ENCODE results near the gene MACROH2A2. TPM values are rescaled to one million over a fixed set of nuclear protein-coding genes. Genes with fewer than 3 reads are reported as not detected.
A peak's percentile ranks its signal among the peaks of the same experiment; 100 is the strongest.

Gene MACROH2A2
- total and polyA plus RNA-seq, 2 donors, result 10.7 to 12.9 TPM

GRCh38 chr10:70125918-70126552 is 73.4 kb downstream of the MACROH2A2 start:
- DNase-seq (ENCODE audit: low read depth in 6 of 9, low spot score in 9 of 9), result peak in 2 of 9 donors; percentile 5 to 47
- peaks cover 0 to 25% of the 10 kb centered on the region in 2 donors for H3K4me1 ChIP-seq (ENCODE audit: control insufficient read depth in 2 of 2, insufficient read depth in 2 of 2, low read length in 2 of 2)
- 46% methylated on average over 5 of the region's 5 CpGs for WGBS
- H3K36me3 ChIP-seq (ENCODE audit: control insufficient read depth in 2 of 2, insufficient read depth in 2 of 2, low read length in 1 of 2), result no peaks in the 10 kb centered on the region
- H3K4me3 ChIP-seq (ENCODE audit: low read length in 2 of 2), result no peak overlapping the region
- H3K27me3 ChIP-seq (ENCODE audit: control insufficient read depth in 2 of 2, insufficient read depth in 1 of 2, low read length in 1 of 2), result peaks cover 0 to under 1% of the 10 kb centered on the region in 2 donors
- peaks cover 0 to 2% of the 10 kb centered on the region in 2 donors for H3K9me3 ChIP-seq (ENCODE audit: control insufficient read depth in 2 of 2, insufficient read depth in 1 of 2, low read length in 1 of 2)
- H3K27ac ChIP-seq (ENCODE audit: low read depth in 1 of 2, low read length in 1 of 2), result peak overlapping the region in 1 of 2 donors; percentile 32

- 98% methylated on average over 15 of the region's 15 CpGs for WGBS
- H3K4me1 ChIP-seq (ENCODE audit: control insufficient read depth in 2 of 2, insufficient read depth in 2 of 2, low read length in 2 of 2), result peaks cover 4 to 27% of the 10 kb centered on the region in 2 donors
- peaks cover 0 to 9% of the 10 kb centered on the region in 2 donors for H3K27me3 ChIP-seq (ENCODE audit: control insufficient read depth in 2 of 2, insufficient read depth in 1 of 2, low read length in 1 of 2)
- no peaks in the 10 kb centered on the region for H3K36me3 ChIP-seq (ENCODE audit: control insufficient read depth in 2 of 2, insufficient read depth in 2 of 2, low read length in 1 of 2)
- no peak for DNase-seq (ENCODE audit: low read depth in 6 of 9, low spot score in 9 of 9)
- no peak overlapping the region for H3K4me3 ChIP-seq (ENCODE audit: low read length in 2 of 2)
- H3K27ac ChIP-seq (ENCODE audit: low read depth in 1 of 2, low read length in 1 of 2), result no peak overlapping the region
- peaks cover 0 to 2% of the 10 kb centered on the region in 2 donors for H3K9me3 ChIP-seq (ENCODE audit: control insufficient read depth in 2 of 2, insufficient read depth in 1 of 2, low read length in 1 of 2)
Measured at GRCh38 chr10:70126700-70127395, 74.2 kb downstream of the MACROH2A2 start.

GRCh38 chr10:70130878-70131559 is 78.4 kb downstream of the MACROH2A2 start:
- 97% methylated on average over 10 of the region's 10 CpGs for WGBS
- Histone ChIP-seq H3K27me3 (ENCODE audit: control insufficient read depth in 2 of 2, insufficient read depth in 1 of 2, low read length in 1 of 2) (peaks cover 0 to 25% of the 10 kb centered on the region in 2 donors), H3K9me3 (ENCODE audit: control insufficient read depth in 2 of 2, insufficient read depth in 1 of 2, low read length in 1 of 2) (no peaks in the 10 kb centered on the region), H3K27ac (ENCODE audit: low read depth in 1 of 2, low read length in 1 of 2) (no peak overlapping the region), H3K4me3 (ENCODE audit: low read length in 2 of 2) (no peak overlapping the region), H3K4me1 (ENCODE audit: control insufficient read depth in 2 of 2, insufficient read depth in 2 of 2, low read length in 2 of 2) (peaks cover 9 to 12% of the 10 kb centered on the region in 2 donors), H3K36me3 (ENCODE audit: control insufficient read depth in 2 of 2, insufficient read depth in 2 of 2, low read length in 1 of 2) (no peaks in the 10 kb centered on the region)
- no peak for DNase-seq (ENCODE audit: low read depth in 6 of 9, low spot score in 9 of 9)

- no peak for DNase-seq (ENCODE audit: low read depth in 6 of 9, low spot score in 9 of 9)
- Histone ChIP-seq H3K27ac (ENCODE audit: low read depth in 1 of 2, low read length in 1 of 2) (no peak overlapping the region), H3K36me3 (ENCODE audit: control insufficient read depth in 2 of 2, insufficient read depth in 2 of 2, low read length in 1 of 2) (no peaks in the 10 kb centered on the region), H3K4me3 (ENCODE audit: low read length in 2 of 2) (peak overlapping the region in 1 of 2 donors; percentile 45), H3K9me3 (ENCODE audit: control insufficient read depth in 2 of 2, insufficient read depth in 1 of 2, low read length in 1 of 2) (no peaks in the 10 kb centered on the region), H3K27me3 (ENCODE audit: control insufficient read depth in 2 of 2, insufficient read depth in 1 of 2, low read length in 1 of 2) (peaks cover 0 to 25% of the 10 kb centered on the region in 2 donors), H3K4me1 (ENCODE audit: control insufficient read depth in 2 of 2, insufficient read depth in 2 of 2, low read length in 2 of 2) (peaks cover 8 to 9% of the 10 kb centered on the region in 2 donors)
- WGBS, result 97% methylated on average over 4 of the region's 4 CpGs
Measured at GRCh38 chr10:70131560-70131937, 78.9 kb downstream of the MACROH2A2 start.

- DNase-seq (ENCODE audit: low read depth in 6 of 9, low spot score in 9 of 9), result peak in 1 of 9 donors; percentile 48
- Histone ChIP-seq H3K4me1 (ENCODE audit: control insufficient read depth in 2 of 2, insufficient read depth in 2 of 2, low read length in 2 of 2) (peaks cover 8 to 9% of the 10 kb centered on the region in 2 donors), H3K4me3 (ENCODE audit: low read length in 2 of 2) (peak within 1 kb of the TSS; percentile 45 to 59), H3K9me3 (ENCODE audit: control insufficient read depth in 2 of 2, insufficient read depth in 1 of 2, low read length in 1 of 2) (no peaks in the 10 kb centered on the region), H3K27ac (ENCODE audit: low read depth in 1 of 2, low read length in 1 of 2) (no peak within 1 kb of the TSS), H3K27me3 (ENCODE audit: control insufficient read depth in 2 of 2, insufficient read depth in 1 of 2, low read length in 1 of 2) (peaks cover 0 to 25% of the 10 kb centered on the region in 2 donors), H3K36me3 (ENCODE audit: control insufficient read depth in 2 of 2, insufficient read depth in 2 of 2, low read length in 1 of 2) (no peaks in the 10 kb centered on the region)
- 10% methylated on average over 80 of the region's 80 CpGs for WGBS
Measured at GRCh38 chr10:70132098-70133029, 79.7 kb downstream of the MACROH2A2 start, which contains the start of gene AIFM2. AIFM2 (minus strand) TSS chr10:70132825; CDS start chr10:70124084, 8,741 bp downstream.

- no peak overlapping the region for H3K4me3 ChIP-seq (ENCODE audit: low read length in 2 of 2)
- peaks cover 6 to 7% of the 10 kb centered on the region in 2 donors for H3K36me3 ChIP-seq (ENCODE audit: control insufficient read depth in 2 of 2, insufficient read depth in 2 of 2, low read length in 1 of 2)
- no peaks in the 10 kb centered on the region for H3K9me3 ChIP-seq (ENCODE audit: control insufficient read depth in 2 of 2, insufficient read depth in 1 of 2, low read length in 1 of 2)
- no peak for DNase-seq (ENCODE audit: low read depth in 6 of 9, low spot score in 9 of 9)
- H3K4me1 ChIP-seq (ENCODE audit: control insufficient read depth in 2 of 2, insufficient read depth in 2 of 2, low read length in 2 of 2), result peaks cover 8 to 9% of the 10 kb centered on the region in 2 donors
- H3K27ac ChIP-seq (ENCODE audit: low read depth in 1 of 2, low read length in 1 of 2), result no peak overlapping the region
- H3K27me3 ChIP-seq (ENCODE audit: control insufficient read depth in 2 of 2, insufficient read depth in 1 of 2, low read length in 1 of 2), result peaks cover 0 to 25% of the 10 kb centered on the region in 2 donors
- WGBS, result 97% methylated on average over 3 of the region's 3 CpGs
Measured at GRCh38 chr10:70135046-70135445, 82.4 kb downstream of the MACROH2A2 start.

- Histone ChIP-seq H3K36me3 (ENCODE audit: control insufficient read depth in 2 of 2, insufficient read depth in 2 of 2, low read length in 1 of 2) (peaks cover 6 to 7% of the 10 kb centered on the region in 2 donors), H3K9me3 (ENCODE audit: control insufficient read depth in 2 of 2, insufficient read depth in 1 of 2, low read length in 1 of 2) (no peaks in the 10 kb centered on the region), H3K4me1 (ENCODE audit: control insufficient read depth in 2 of 2, insufficient read depth in 2 of 2, low read length in 2 of 2) (peaks cover 8 to 9% of the 10 kb centered on the region in 2 donors), H3K27ac (ENCODE audit: low read depth in 1 of 2, low read length in 1 of 2) (no peak overlapping the region), H3K27me3 (ENCODE audit: control insufficient read depth in 2 of 2, insufficient read depth in 1 of 2, low read length in 1 of 2) (peaks cover 0 to 25% of the 10 kb centered on the region in 2 donors), H3K4me3 (ENCODE audit: low read length in 2 of 2) (no peak overlapping the region)
- no peak for DNase-seq (ENCODE audit: low read depth in 6 of 9, low spot score in 9 of 9)
- 82% methylated on average over 7 of the region's 7 CpGs for WGBS
Measured at GRCh38 chr10:70135684-70136083, 83.0 kb downstream of the MACROH2A2 start.

GRCh38 chr10:70137135-70137534 is 84.5 kb downstream of the MACROH2A2 start:
- Histone ChIP-seq H3K9me3 (ENCODE audit: control insufficient read depth in 2 of 2, insufficient read depth in 1 of 2, low read length in 1 of 2) (no peaks in the 10 kb centered on the region), H3K4me1 (ENCODE audit: control insufficient read depth in 2 of 2, insufficient read depth in 2 of 2, low read length in 2 of 2) (peaks cover 3 to 4% of the 10 kb centered on the region in 2 donors), H3K36me3 (ENCODE audit: control insufficient read depth in 2 of 2, insufficient read depth in 2 of 2, low read length in 1 of 2) (peaks cover 6 to 7% of the 10 kb centered on the region in 2 donors), H3K27me3 (ENCODE audit: control insufficient read depth in 2 of 2, insufficient read depth in 1 of 2, low read length in 1 of 2) (peaks cover 0 to 13% of the 10 kb centered on the region in 2 donors), H3K4me3 (ENCODE audit: low read length in 2 of 2) (no peak overlapping the region), H3K27ac (ENCODE audit: low read depth in 1 of 2, low read length in 1 of 2) (no peak overlapping the region)
- DNase-seq (ENCODE audit: low read depth in 6 of 9, low spot score in 9 of 9), result no peak
- WGBS, result 96% methylated on average over 9 of the region's 9 CpGs
